Adipose tissue (tissue), 3 donors: ENCODE results near the gene NIPAL3. TPM values are rescaled to one million over a fixed set of nuclear protein-coding genes. Genes with fewer than 3 reads are reported as not detected.

Source experiments
- polyA plus RNA-seq, 3 donors: library from polyadenylated mRNA; stranded (reverse); fragments of 200-250 nt; gene quantifications; one replicate each; pipeline ENCODE4 v1.2.3, GENCODE V29; 2013
- donor health status: healthy with polysubstance abuse.
- donor health status: Bipolar disorder and iron deficiency.
- donor health status: healthy.

NIPAL3 gene
- polyA plus RNA-seq, 3 donors: 5.4 to 10.4 (median 7.6) TPM

Other genes starting within 250 kb of the NIPAL3 start
- 1 to 10 TPM in 1 of 3 donors, under 1 TPM in 1, not detected in 1; 0.10 to 2.3 TPM for gene IFNLR1, start 228.5 kb upstream of the NIPAL3 start, polyA plus RNA-seq
- gene GRHL3, start 96.4 kb upstream of the NIPAL3 start, polyA plus RNA-seq: 1 to 10 TPM in 1 of 3 donors, under 1 TPM in 2; 0.08 to 2.1 (median 0.18) TPM
- gene STPG1, start 2.0 kb upstream of the NIPAL3 start, polyA plus RNA-seq: 1 to 10 TPM; 3.0 to 6.9 (median 3.3) TPM
- gene RCAN3, start 87.0 kb downstream of the NIPAL3 start, polyA plus RNA-seq: 1 to 10 TPM; 1.2 to 4.0 (median 1.6) TPM
- gene NCMAP, start 140.3 kb downstream of the NIPAL3 start, polyA plus RNA-seq: 1 to 10 TPM in 1 of 3 donors, under 1 TPM in 2; 0.11 to 3.2 (median 0.30) TPM
- 10 to 100 TPM; 25.3 to 35.1 (median 28.6) TPM for gene SRRM1, start 227.5 kb downstream of the NIPAL3 start, polyA plus RNA-seq